ENCODE measurements around the gene SLC1A4.
A peak's percentile ranks its signal among the peaks of the same experiment; 100 is the strongest.

Gene SLC1A4

GRCh38 chr2:65037178-65037577, 48.0 kb downstream of the SLC1A4 start:
- no peaks in the 10 kb centered on the region for H3K27me3 ChIP-seq (ENCODE audit: insufficient read depth, poor library complexity, severe bottlenecking)
- H3K27ac ChIP-seq (replicated peaks), result no peak overlapping the region
- no peak for DNase-seq (ENCODE audit: low read depth in 1 of 2, low spot score in 1 of 2)
- no peak for TF ChIP-seq POLR2AphosphoS5 (IDR thresholded peaks at IDR 0.05; ENCODE audit: low read depth)
- no peak for TF ChIP-seq GABPA (IDR thresholded peaks at IDR 0.05; ENCODE audit: low read depth)
- no peak for TF ChIP-seq SPI1 (IDR thresholded peaks at IDR 0.05; ENCODE audit: borderline replicate concordance, low read depth)
- no peak for TF ChIP-seq REST (IDR thresholded peaks at IDR 0.05; ENCODE audit: insufficient replicate concordance, low read depth)
- TF ChIP-seq, protein P1, sequence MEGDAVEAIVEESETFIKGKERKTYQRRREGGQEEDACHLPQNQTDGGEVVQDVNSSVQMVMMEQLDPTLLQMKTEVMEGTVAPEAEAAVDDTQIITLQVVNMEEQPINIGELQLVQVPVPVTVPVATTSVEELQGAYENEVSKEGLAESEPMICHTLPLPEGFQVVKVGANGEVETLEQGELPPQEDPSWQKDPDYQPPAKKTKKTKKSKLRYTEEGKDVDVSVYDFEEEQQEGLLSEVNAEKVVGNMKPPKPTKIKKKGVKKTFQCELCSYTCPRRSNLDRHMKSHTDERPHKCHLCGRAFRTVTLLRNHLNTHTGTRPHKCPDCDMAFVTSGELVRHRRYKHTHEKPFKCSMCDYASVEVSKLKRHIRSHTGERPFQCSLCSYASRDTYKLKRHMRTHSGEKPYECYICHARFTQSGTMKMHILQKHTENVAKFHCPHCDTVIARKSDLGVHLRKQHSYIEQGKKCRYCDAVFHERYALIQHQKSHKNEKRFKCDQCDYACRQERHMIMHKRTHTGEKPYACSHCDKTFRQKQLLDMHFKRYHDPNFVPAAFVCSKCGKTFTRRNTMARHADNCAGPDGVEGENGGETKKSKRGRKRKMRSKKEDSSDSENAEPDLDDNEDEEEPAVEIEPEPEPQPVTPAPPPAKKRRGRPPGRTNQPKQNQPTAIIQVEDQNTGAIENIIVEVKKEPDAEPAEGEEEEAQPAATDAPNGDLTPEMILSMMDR (IDR thresholded peaks at IDR 0.05; ENCODE audit: insufficient read depth, low read length), result no peak
- H3K4me3 ChIP-seq (replicated peaks; ENCODE audit: insufficient read depth, low read length), result no peak overlapping the region

DNA sequence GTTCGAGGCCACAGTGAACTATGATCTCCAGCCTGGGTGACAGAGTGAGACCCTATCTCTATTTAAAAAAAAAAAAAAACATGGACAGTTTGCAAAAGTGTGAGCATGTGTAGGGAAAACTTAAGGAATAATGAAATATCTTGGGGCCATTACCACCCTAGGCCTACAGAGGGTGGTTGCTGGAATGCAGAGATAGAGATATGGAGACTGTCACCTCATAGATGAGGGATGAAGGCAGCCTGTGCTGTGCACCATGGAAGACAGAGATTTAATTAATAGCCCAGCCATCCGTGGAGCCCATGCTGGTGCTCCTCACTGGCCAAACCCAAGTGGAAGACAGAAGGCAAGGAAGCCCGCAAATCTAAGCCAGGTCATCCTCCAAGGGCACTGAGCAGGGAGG, 50.4 kb downstream of the SLC1A4 start:
- no peak overlapping the region for H3K4me3 ChIP-seq (replicated peaks; ENCODE audit: insufficient read depth, low read length)
- no peaks in the 10 kb centered on the region for H3K27me3 ChIP-seq (ENCODE audit: insufficient read depth, poor library complexity, severe bottlenecking)
- TF ChIP-seq REST (IDR thresholded peaks at IDR 0.05; ENCODE audit: insufficient replicate concordance, low read depth), result no peak
- TF ChIP-seq SPI1 (IDR thresholded peaks at IDR 0.05; ENCODE audit: borderline replicate concordance, low read depth), result no peak
- TF ChIP-seq, protein P1 (IDR thresholded peaks at IDR 0.05; ENCODE audit: insufficient read depth, low read length), result no peak
- no peak for TF ChIP-seq POLR2AphosphoS5 (IDR thresholded peaks at IDR 0.05; ENCODE audit: low read depth)
- no peak for TF ChIP-seq GABPA (IDR thresholded peaks at IDR 0.05; ENCODE audit: low read depth)
- no peak overlapping the region for H3K27ac ChIP-seq (replicated peaks)
- no peak for DNase-seq (ENCODE audit: low read depth in 1 of 2, low spot score in 1 of 2)

GRCh38 chr2:65040400-65041261, 51.4 kb downstream of the SLC1A4 start:
- Histone ChIP-seq H3K27me3 (ENCODE audit: insufficient read depth, poor library complexity, severe bottlenecking) (no peaks in the 10 kb centered on the region), H3K27ac (replicated peaks) (no peak overlapping the region), H3K4me3 (replicated peaks; ENCODE audit: insufficient read depth, low read length) (no peak overlapping the region)
- DNase-seq (ENCODE audit: low read depth in 1 of 2, low spot score in 1 of 2), result peak; percentile 74 to 82
- TF ChIP-seq, protein P1 (IDR thresholded peaks at IDR 0.05; ENCODE audit: insufficient read depth, low read length), result peak; percentile 96
- TF ChIP-seq SPI1 (IDR thresholded peaks at IDR 0.05; ENCODE audit: borderline replicate concordance, low read depth), result no peak
